Measurements from ENCODE around the gene CDH4. TPM values are rescaled to one million over a fixed set of nuclear protein-coding genes. Genes with fewer than 3 reads are reported as not detected.

CDH4 gene
- total and polyA plus RNA-seq, 2 of the 4 experiments (the other 2 are of a cell fraction): 1.6 to 3.5 TPM

DNA sequence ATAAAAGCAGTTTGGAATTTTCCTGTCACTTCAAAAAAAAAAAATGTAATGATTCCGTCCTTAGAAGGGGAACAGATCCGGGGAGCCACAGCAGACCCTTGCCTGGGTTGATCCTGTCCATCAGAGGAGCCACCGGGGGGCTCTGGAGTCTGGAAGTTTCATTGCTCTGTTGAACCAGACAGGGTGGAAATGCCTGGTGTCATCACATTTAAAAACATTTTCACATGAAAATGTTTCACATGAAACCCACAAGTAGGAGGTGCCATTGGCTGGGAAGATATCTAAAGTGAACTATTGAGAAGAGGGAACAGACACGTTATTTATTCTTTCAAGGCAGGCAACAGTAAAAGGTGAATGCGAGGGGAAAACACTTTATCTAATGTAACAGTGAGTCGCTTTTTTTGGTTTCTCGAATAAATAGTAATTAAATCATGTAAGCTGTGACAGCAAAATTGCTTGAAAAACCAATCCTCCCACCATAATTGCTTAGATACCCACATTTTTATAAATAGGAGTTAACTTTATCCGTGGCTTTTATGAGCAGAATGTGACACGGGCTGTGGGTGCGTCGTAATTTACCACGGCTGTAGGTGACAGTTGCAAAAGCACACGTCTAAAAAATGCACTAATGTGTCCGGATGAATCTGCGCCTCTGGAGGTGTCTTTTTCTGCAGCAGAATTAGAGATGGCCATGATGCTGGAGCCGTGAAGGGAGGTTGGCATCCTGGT lies 490.2 kb downstream of the CDH4 start:
- Histone ChIP-seq H3K9me1 (ENCODE audit: insufficient read depth, low read length) (no peaks in the 10 kb centered on the region), H2BK15ac (ENCODE audit: low read depth, low read length) (no peak overlapping the region), H3K23ac (ENCODE audit: low read depth, low read length) (no peak overlapping the region), H3K4me2 (ENCODE audit: low read depth, low read length) (no peak overlapping the region), H2BK120ac (ENCODE audit: low read depth, low read length) (no peak overlapping the region), H3K56ac (ENCODE audit: extremely low read depth, insufficient read depth, low read length) (no peak overlapping the region), H3K27ac (ENCODE audit: insufficient read depth, low read length) (no peak overlapping the region), H3K4ac (ENCODE audit: low read depth, low read length) (no peak overlapping the region), H2BK5ac (ENCODE audit: low read depth, low read length, poor library complexity, severe bottlenecking) (no peak overlapping the region), H3K18ac (ENCODE audit: low read depth, low read length) (no peak overlapping the region), H3K4me3 (ENCODE audit: insufficient read depth, low read depth, low read length) (no peak overlapping the region), H3K4me1 (ENCODE audit: control insufficient read depth, insufficient read depth, low read length) (no peaks in the 10 kb centered on the region; the same call in 1 of the 2 replicates), H3K9me3 (ENCODE audit: control insufficient read depth, insufficient read depth, low read length) (no peaks in the 10 kb centered on the region), H3K36me3 (ENCODE audit: control insufficient read depth, insufficient read depth, low read length) (no peaks in the 10 kb centered on the region), H3K14ac (replicated peaks; ENCODE audit: low read depth, low read length) (no peak overlapping the region), H4K8ac (ENCODE audit: low read depth in 2 of 2, low read length in 2 of 2) (no peak overlapping the region), H2AK9ac (replicated peaks; ENCODE audit: low read depth, low read length, poor library complexity) (no peak overlapping the region), H3K9ac (ENCODE audit: low read depth, low read length) (no peak overlapping the region), H3K79me1 (ENCODE audit: low read depth in 1 of 2, low read length in 2 of 2) (no peaks in the 10 kb centered on the region), H2AFZ (replicated peaks; ENCODE audit: low read length, poor library complexity) (no peak overlapping the region), H2BK20ac (ENCODE audit: low read depth, low read length) (no peak overlapping the region), H4K91ac (ENCODE audit: insufficient read depth, low read depth, low read length) (no peak overlapping the region), H4K5ac (ENCODE audit: low read depth, low read length) (no peak overlapping the region), H4K20me1 (ENCODE audit: insufficient read depth, low read length) (no peaks in the 10 kb centered on the region), H2AK5ac (ENCODE audit: low read depth, low read length) (no peak overlapping the region), H3K27me3 (ENCODE audit: control insufficient read depth, insufficient read depth, low read length) (no peaks in the 10 kb centered on the region; the same call in 1 of the 2 replicates)
- DNase-seq (no peak), ATAC-seq (ENCODE audit: low read depth) (no peak)
- TF ChIP-seq FOS (IDR thresholded peaks at IDR 0.05; ENCODE audit: low read depth, low read length): no peak
- TF ChIP-seq, protein P1, sequence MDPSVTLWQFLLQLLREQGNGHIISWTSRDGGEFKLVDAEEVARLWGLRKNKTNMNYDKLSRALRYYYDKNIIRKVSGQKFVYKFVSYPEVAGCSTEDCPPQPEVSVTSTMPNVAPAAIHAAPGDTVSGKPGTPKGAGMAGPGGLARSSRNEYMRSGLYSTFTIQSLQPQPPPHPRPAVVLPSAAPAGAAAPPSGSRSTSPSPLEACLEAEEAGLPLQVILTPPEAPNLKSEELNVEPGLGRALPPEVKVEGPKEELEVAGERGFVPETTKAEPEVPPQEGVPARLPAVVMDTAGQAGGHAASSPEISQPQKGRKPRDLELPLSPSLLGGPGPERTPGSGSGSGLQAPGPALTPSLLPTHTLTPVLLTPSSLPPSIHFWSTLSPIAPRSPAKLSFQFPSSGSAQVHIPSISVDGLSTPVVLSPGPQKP (IDR thresholded peaks at IDR 0.05; ENCODE audit: borderline replicate concordance, low read depth, low read length): no peak
- no peak for TF ChIP-seq RFX5 (IDR thresholded peaks at IDR 0.05; ENCODE audit: low read depth, low read length)
- no peak for TF ChIP-seq POLR2A (IDR thresholded peaks at IDR 0.05; ENCODE audit: low read depth, low read length)
- no peak for TF ChIP-seq MAZ (IDR thresholded peaks at IDR 0.05; ENCODE audit: borderline replicate concordance, low read depth, low read length)
- CTCF ChIA-PET: no interaction called here
- POLR2A ChIA-PET (ENCODE audit: unreplicated experiment): no interaction called here
- WGBS, 2 experiments (ENCODE audit: extremely low coverage in 2 of 2, insufficient read length in 1 of 2): 77% methylated on average over 7 of the region's 16 CpGs; no CpG with 5 or more reads in 1 of the 2 experiments
- in situ Hi-C loops (cut with MboI; ENCODE audit: low sequenced_read_pairs) (no loop called here), intact Hi-C loops (cut with micrococcal nuclease) (loop anchor here (5.0 kb wide), 1 partner anchor 145 kb away; no protein-coding TSS in a partner anchor), dilution Hi-C loops (cut with HindIII; ENCODE audit: low sequenced_read_pairs, unreplicated experiment) (no loop called here)
- no TSS peak for BruUV-seq (replicated peaks)

All from IMR-90 (cell line).